ENCODE results near the gene ADCK1. TPM values are rescaled to one million over a fixed set of nuclear protein-coding genes. Genes with fewer than 3 reads are reported as not detected.

The ADCK1 gene, protein sequence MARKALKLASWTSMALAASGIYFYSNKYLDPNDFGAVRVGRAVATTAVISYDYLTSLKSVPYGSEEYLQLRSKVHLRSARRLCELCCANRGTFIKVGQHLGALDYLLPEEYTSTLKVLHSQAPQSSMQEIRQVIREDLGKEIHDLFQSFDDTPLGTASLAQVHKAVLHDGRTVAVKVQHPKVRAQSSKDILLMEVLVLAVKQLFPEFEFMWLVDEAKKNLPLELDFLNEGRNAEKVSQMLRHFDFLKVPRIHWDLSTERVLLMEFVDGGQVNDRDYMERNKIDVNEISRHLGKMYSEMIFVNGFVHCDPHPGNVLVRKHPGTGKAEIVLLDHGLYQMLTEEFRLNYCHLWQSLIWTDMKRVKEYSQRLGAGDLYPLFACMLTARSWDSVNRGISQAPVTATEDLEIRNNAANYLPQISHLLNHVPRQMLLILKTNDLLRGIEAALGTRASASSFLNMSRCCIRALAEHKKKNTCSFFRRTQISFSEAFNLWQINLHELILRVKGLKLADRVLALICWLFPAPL
- total RNA-seq: 10.8 TPM

DNA sequence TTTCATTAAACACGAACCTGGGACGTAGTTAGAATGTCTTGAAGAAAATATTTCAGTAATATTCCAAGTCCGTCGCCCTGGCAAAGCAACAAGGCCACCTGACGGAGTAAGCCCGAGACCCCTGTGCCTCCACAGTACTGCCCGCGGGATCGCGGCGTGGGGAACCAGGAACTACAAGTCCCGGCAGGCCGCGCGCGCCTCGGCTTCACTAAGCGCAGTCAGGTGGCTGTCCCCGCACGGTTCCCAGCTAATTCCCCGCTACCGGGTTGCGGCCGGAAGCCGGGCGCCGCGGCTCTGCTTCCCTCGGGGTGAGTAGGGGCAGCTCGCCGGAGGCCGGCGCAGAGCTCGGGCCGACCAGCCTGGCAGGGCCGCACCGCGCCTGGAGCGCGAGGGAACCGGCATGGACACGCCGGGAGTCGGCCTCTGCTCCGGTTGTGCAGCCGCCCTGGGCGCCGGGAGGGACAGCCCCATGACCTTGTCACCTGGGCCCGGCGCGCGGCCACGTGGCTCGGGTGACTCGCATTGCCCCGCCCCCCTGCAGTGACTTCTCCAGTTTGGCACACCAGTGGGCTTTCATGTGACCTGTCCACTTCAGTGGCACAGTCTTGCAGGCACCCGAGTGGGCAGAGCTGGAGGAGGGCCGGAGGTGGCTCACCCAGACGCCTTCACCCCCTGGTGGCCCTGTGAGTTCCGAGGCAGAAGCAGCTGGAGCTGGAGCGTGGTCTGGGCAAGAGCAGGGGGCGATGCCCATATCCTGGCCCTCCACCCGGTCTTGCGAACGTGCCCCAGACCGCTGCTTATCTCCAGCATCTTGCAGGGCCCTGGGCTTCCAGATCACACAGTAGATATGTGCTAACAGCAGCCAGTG is at the start of gene ADCK1:
ADCK1 (plus strand) TSS at position 247 of the 868 bp plus-strand sequence. CDS start 18,870 bp downstream, outside the sequence.
- peaks cover 5% of the 10 kb centered on the region for H3K4me1 ChIP-seq
- no peaks in the 10 kb centered on the region for H3K27me3 ChIP-seq
- peak; percentile 89 to 96 for DNase-seq (ENCODE audit: extremely low spot score in 2 of 2)
- H3K9me3 ChIP-seq: no peaks in the 10 kb centered on the region
- H3K36me3 ChIP-seq: no peaks in the 10 kb centered on the region
- H3K27ac ChIP-seq: peak within 1 kb of the TSS; percentile 83
- peak within 1 kb of the TSS; percentile 66 to 77 for H3K4me3 ChIP-seq
- TF ChIP-seq POLR2A (IDR thresholded peaks at IDR 0.05) (peak in 1 of 2 donors; percentile 2), POLR2AphosphoS5 (IDR thresholded peaks at IDR 0.05; ENCODE audit: insufficient read depth in 1 of 2, low read depth in 1 of 2) (peak; percentile 55 to 63)
- TF ChIP-seq, protein P1, sequence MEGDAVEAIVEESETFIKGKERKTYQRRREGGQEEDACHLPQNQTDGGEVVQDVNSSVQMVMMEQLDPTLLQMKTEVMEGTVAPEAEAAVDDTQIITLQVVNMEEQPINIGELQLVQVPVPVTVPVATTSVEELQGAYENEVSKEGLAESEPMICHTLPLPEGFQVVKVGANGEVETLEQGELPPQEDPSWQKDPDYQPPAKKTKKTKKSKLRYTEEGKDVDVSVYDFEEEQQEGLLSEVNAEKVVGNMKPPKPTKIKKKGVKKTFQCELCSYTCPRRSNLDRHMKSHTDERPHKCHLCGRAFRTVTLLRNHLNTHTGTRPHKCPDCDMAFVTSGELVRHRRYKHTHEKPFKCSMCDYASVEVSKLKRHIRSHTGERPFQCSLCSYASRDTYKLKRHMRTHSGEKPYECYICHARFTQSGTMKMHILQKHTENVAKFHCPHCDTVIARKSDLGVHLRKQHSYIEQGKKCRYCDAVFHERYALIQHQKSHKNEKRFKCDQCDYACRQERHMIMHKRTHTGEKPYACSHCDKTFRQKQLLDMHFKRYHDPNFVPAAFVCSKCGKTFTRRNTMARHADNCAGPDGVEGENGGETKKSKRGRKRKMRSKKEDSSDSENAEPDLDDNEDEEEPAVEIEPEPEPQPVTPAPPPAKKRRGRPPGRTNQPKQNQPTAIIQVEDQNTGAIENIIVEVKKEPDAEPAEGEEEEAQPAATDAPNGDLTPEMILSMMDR (IDR thresholded peaks at IDR 0.05): peak in 1 of 3 experiments; percentile 24
- intact Hi-C loops (cut with DNase I): no loop called here

DNA sequence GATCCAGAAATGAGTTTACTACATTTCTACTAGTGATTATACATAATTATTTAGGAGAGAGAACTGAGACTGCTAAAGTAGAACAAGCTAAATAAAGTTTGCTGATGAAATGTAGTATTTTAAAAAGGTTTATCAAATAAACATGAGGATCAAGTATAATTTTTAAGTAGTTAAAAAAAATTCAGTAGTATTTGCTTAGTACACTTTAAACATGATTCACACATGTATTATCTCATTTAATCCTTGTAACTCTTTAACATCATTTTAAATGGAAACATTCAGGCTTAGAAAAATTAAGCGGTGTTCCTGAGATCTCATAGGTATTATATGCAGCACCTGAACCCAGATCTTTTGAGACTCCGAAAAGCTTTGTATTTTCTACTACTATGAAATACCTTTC is 47.6 kb upstream of the ADCK1 start:
- H3K4me3 ChIP-seq: no peak overlapping the region

DNA sequence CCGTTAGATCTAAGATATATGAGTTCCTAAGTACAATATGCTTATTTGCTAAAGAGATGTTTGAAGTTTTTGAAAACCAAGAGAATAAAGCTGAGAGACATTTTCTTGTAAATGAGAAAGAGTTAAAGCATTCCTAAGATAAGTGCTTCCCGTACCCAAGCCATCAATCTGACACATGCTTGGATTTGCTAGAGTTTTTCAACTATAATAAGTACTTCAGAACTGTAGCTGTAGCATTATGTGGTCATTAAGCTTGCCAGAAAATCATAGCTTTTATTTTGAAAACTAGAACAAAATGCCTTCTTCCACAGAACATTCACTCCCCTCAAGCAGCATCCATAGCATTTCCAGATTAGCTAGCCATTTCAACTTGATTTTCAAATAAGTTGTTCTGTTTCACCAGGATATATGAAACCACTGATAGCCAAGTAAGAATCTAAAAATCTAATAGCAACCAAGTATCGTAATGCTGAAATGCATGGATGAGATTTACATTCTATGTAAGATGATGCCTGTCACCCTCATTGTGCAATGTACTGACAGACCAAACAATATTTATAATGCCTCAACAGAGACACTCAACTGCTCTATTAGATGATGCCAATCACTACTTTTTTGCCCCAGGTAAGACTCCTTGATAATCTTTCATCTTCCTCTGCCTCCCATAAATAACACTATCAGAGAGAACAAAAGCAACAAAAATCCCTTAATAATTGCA is 47.0 kb upstream of the ADCK1 start:
- Histone ChIP-seq H3K36me3 (peaks cover 0 to 47% of the 10 kb centered on the region in 2 donors), H3K27ac (no peak overlapping the region), H3K4me1 (peaks cover 30% of the 10 kb centered on the region), H3K4me3 (no peak overlapping the region), H3K27me3 (no peaks in the 10 kb centered on the region), H3K9me3 (no peaks in the 10 kb centered on the region)
- intact Hi-C loops (cut with DNase I): no loop called here
- DNase-seq (ENCODE audit: extremely low spot score in 2 of 2): no peak
- TF ChIP-seq POLR2A (IDR thresholded peaks at IDR 0.05) (no peak), POLR2AphosphoS5 (IDR thresholded peaks at IDR 0.05; ENCODE audit: insufficient read depth in 1 of 2, low read depth in 1 of 2) (no peak)
- TF ChIP-seq, protein P1 (IDR thresholded peaks at IDR 0.05): no peak

More for the DNA sequence above, 47.6 kb upstream of the ADCK1 start:
- no peaks in the 10 kb centered on the region for H3K27me3 ChIP-seq
- H3K4me1 ChIP-seq: peaks cover 26% of the 10 kb centered on the region
- TF ChIP-seq, protein P1 (IDR thresholded peaks at IDR 0.05): no peak
- TF ChIP-seq POLR2AphosphoS5 (IDR thresholded peaks at IDR 0.05; ENCODE audit: insufficient read depth in 1 of 2, low read depth in 1 of 2) (no peak), POLR2A (IDR thresholded peaks at IDR 0.05) (no peak)
- H3K27ac ChIP-seq: no peak overlapping the region
- DNase-seq (ENCODE audit: extremely low spot score in 2 of 2): no peak
- intact Hi-C loops (cut with DNase I): no loop called here
- H3K36me3 ChIP-seq: peaks cover 0 to 51% of the 10 kb centered on the region in 2 donors
- no peaks in the 10 kb centered on the region for H3K9me3 ChIP-seq

DNA sequence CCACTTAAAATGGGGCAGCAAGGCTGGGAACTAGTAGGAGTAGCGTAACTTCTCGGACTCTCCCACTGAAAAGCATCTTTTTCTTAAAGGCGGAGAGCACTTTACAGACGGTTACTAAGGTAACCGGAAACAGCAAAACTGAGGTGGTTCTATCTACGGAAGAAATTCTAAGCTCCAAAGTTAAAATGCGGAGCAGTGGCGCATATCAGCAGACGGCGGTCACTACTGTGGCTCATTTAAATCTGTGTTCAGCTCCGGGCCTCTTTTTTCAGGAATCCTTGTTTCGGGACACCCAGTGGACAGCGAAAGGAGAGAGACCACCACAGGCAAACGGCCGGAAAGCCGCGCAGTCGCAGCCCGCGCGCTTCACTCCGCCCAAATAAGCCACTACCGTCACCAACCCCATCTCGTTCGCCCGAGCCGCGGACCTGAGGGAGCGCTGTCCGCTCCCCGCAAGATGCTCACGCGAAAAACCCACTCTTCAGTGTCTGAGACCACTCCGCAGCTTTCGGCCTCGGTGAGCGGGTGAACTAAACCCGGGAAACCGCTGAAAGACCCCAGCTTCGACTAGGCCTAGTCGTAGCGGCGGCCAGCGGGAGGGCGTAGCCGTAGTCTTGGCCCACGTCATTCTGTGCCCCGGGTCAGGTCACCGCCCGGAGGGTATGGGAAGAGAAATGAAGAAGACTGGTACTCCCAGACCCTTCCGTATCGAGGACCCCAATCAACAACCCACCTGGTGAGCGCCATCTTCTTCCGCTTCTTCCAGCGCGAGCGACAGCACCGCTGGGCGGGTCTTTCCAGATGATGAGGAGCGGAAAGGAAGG is 39.3 kb upstream of the ADCK1 start, which contains the start of gene SNW1:
SNW1 (minus strand) TSS at position 776 of the 824 bp plus-strand sequence; CDS start at position 747, 29 bp downstream.
- TF ChIP-seq POLR2A (IDR thresholded peaks at IDR 0.05) (peak in 1 of 2 donors; percentile 65), POLR2AphosphoS5 (IDR thresholded peaks at IDR 0.05; ENCODE audit: insufficient read depth in 1 of 2, low read depth in 1 of 2) (peak; percentile 97)
- TF ChIP-seq, protein P1 (IDR thresholded peaks at IDR 0.05): no peak
- intact Hi-C loops (cut with DNase I): no loop called here
- H3K36me3 ChIP-seq: no peaks in the 10 kb centered on the region
- no peaks in the 10 kb centered on the region for H3K9me3 ChIP-seq
- H3K4me1 ChIP-seq: peaks cover 45% of the 10 kb centered on the region
- peak in 1 of 2 donors; percentile 95 for DNase-seq (ENCODE audit: extremely low spot score in 2 of 2)
- peak within 1 kb of the TSS; percentile 93 for H3K27ac ChIP-seq
- no peaks in the 10 kb centered on the region for H3K27me3 ChIP-seq
- peak within 1 kb of the TSS; percentile 70 to 97 for H3K4me3 ChIP-seq

Data from vagina (tissue), 2 donors.